Retinal pigment epithelial cell (primary cell): ENCODE measurements around the gene EXOC4.
"Not testable (repeated sequence)": the region's sequence is repeated elsewhere in the genome, so short reads cannot be mapped to it uniquely, and the experiment has no call there.

Experiments
- DNase-seq: peaks from one replicate; pipeline ENCODE4 v3.0.0-alpha.2; 2010; ENCODE audit warnings: low read depth
- H3K4me3 ChIP-seq: 2 replicates; pipeline ENCODE4 v1.5.1; 2011; ENCODE audit warnings: mild to moderate bottlenecking, low read length, control low read depth, moderate library complexity
- CTCF ChIP-seq: conservative IDR thresholded peaks from 2 replicates; pipeline ENCODE4 v1.5.1; 2011; ENCODE audit warnings: low read depth, low read length, control low read depth, inconsistent platforms

The EXOC4 gene

GRCh38 chr7:134071355-134072331 is 818.8 kb downstream of the EXOC4 start:
- DNase-seq = no peak
- TF ChIP-seq CTCF = no peak
- no peak overlapping the region for H3K4me3 ChIP-seq

DNA sequence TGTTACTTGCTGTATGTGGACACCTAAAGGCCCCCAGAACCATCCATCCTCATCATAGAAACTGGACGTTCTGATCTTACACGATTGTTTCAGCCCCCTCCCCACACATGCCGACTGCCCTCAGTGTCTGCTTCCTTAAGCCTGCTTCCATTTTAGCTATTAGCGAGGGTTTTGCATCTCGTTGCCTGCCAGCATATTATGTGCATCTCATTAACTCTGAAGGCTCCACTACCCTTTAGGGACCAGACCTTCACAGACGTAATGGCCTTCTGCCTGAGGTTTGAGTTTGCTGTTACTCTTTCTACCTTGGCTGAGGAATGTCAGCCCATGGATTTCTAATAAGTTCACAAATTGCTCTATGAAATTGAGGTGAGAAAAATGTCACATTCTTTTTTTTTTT is 820.4 kb downstream of the EXOC4 start:
- H3K4me3 ChIP-seq = no peak overlapping the region
- TF ChIP-seq CTCF = no peak
- DNase-seq = no peak

- no peak for DNase-seq
- no peak for TF ChIP-seq CTCF
- H3K4me3 ChIP-seq = no peak overlapping the region
Measured at GRCh38 chr7:134075799-134076198, 822.9 kb downstream of the EXOC4 start.

- not testable (repeated sequence) for DNase-seq, H3K4me3 ChIP-seq
Measured at GRCh38 chr7:134077560-134077959, 824.7 kb downstream of the EXOC4 start.

GRCh38 chr7:134078991-134079390 is 826.1 kb downstream of the EXOC4 start:
- no peak for TF ChIP-seq CTCF
- DNase-seq = no peak
- no peak overlapping the region for H3K4me3 ChIP-seq

DNA sequence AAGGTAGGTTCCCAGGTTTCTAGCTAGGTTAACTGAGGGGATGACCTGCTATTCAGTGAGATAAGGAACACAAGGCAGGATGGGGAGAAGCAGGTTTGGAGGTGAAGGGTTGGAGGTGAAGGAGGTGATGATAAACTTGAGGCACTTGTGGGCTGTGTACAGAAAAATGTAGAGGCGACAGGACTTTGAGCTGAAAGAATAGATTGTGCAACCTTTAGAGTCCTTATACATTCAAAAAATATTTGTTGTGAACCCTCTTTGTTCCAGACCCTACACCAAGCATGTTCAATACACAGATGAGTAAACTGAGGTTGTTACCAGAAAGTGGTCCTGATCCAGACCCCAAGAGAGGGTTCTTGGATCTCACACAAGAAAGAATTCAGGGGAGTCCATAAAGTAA is 828.8 kb downstream of the EXOC4 start:
- DNase-seq = no peak
- no peak for TF ChIP-seq CTCF
- H3K4me3 ChIP-seq = no peak overlapping the region

- H3K4me3 ChIP-seq = no peak overlapping the region
- TF ChIP-seq CTCF = no peak
- peak; percentile 26 for DNase-seq
Measured at GRCh38 chr7:134083766-134084487, 831.0 kb downstream of the EXOC4 start.
